Neuronal stem cell (in vitro differentiated cells): Measurements from ENCODE around the gene VAMP7.
A peak's percentile ranks its signal among the peaks of the same experiment; 100 is the strongest.

Experiments used
- DNase-seq: peaks from one replicate; pipeline ENCODE4 v3.0.0-alpha.2; 2013; ENCODE audit warnings: low spot score
- H2AFZ ChIP-seq: one replicate; pipeline ENCODE4 v1.6.1; 2013; ENCODE audit warnings: mild to moderate bottlenecking, low read length, inconsistent platforms
- H2AK5ac ChIP-seq: 2 replicates; pipeline ENCODE4 v1.6.1; 2013; ENCODE audit warnings: low read depth, mild to moderate bottlenecking, inconsistent platforms, low read length, moderate library complexity, mixed read lengths
- H2BK120ac ChIP-seq: 2 replicates; pipeline ENCODE4 v1.6.1; 2013; ENCODE audit warnings: low read depth, mild to moderate bottlenecking, inconsistent platforms, low read length, moderate library complexity, mixed read lengths
- H2BK12ac ChIP-seq: one replicate; pipeline ENCODE4 v1.6.1; 2013; ENCODE audit warnings: low read length, inconsistent platforms
- H2BK15ac ChIP-seq: 2 replicates; pipeline ENCODE4 v1.6.1; 2013; ENCODE audit warnings: mild to moderate bottlenecking, low read length, inconsistent platforms, mixed read lengths
- H2BK5ac ChIP-seq: one replicate; pipeline ENCODE4 v1.6.1; 2013; ENCODE audit warnings: inconsistent platforms, mild to moderate bottlenecking, low read length, moderate library complexity
- H3K14ac ChIP-seq: one replicate; pipeline ENCODE4 v1.6.1; 2013; ENCODE audit warnings: low read length, inconsistent platforms
- H3K18ac ChIP-seq: 2 replicates; pipeline ENCODE4 v1.6.1; 2013; ENCODE audit warnings: low read length, inconsistent platforms
- H3K23ac ChIP-seq: 2 replicates; pipeline ENCODE4 v1.6.1; 2013; ENCODE audit warnings: low read depth, mild to moderate bottlenecking, mixed read lengths, low read length, inconsistent platforms; ENCODE audit not compliant: poor library complexity
- H3K27ac ChIP-seq: replicated peaks from 3 replicates; pipeline ENCODE4 v1.5.1; 2013; ENCODE audit warnings: low read length, inconsistent platforms
- H3K27me3 ChIP-seq, 3 experiments: 2 replicates each; pipeline ENCODE4 v1.6.1; 2013; ENCODE audit warnings: low read length in 3 of 3, mild to moderate bottlenecking in 2 of 3, inconsistent platforms in 1 of 3, low read depth in 1 of 3, mixed read lengths in 1 of 3, moderate library complexity in 1 of 3; ENCODE audit not compliant: control insufficient read depth in 3 of 3, insufficient read depth in 3 of 3
- H3K36me3 ChIP-seq, 2 donors: replicated peaks in 1 of 2; 2 replicates each; pipeline ENCODE4 v1.6.1; 2013; ENCODE audit warnings: low read length in 2 of 2; ENCODE audit not compliant: control insufficient read depth in 2 of 2, insufficient read depth in 2 of 2
- H3K4ac ChIP-seq: 2 replicates; pipeline ENCODE4 v1.6.1; 2013; ENCODE audit warnings: inconsistent platforms, mild to moderate bottlenecking, low read length, moderate library complexity
- H3K4me1 ChIP-seq, 2 donors: 1 replicate in 1 of 2; 2 replicates in 1 of 2; pipeline ENCODE4 v1.6.1; 2013; ENCODE audit warnings: low read length in 2 of 2, low read depth in 1 of 2; ENCODE audit not compliant: control insufficient read depth in 2 of 2, insufficient read depth in 1 of 2
- H3K4me2 ChIP-seq: one replicate; pipeline ENCODE4 v1.6.1; 2013; ENCODE audit warnings: mild to moderate bottlenecking, low read length, inconsistent platforms; ENCODE audit not compliant: insufficient read depth, poor library complexity, severe bottlenecking
- H3K4me3 ChIP-seq, 2 donors: 2 replicates each; pipeline ENCODE4 v1.5.1; 2013; ENCODE audit warnings: low read length in 2 of 2, mild to moderate bottlenecking in 2 of 2, inconsistent platforms in 1 of 2, moderate library complexity in 1 of 2
- H3K79me1 ChIP-seq: one replicate; pipeline ENCODE4 v1.6.1; 2013; ENCODE audit warnings: low read depth, mild to moderate bottlenecking, inconsistent platforms, low read length, moderate library complexity
- H3K9ac ChIP-seq: one replicate; pipeline ENCODE4 v1.6.1; 2013; ENCODE audit warnings: mild to moderate bottlenecking, low read depth, low read length, inconsistent platforms; ENCODE audit not compliant: poor library complexity
- H3K9me3 ChIP-seq, 2 donors: replicated peaks in 1 of 2; 2 replicates each; pipeline versions ENCODE3 to v1.6.1; 2013; ENCODE audit warnings: low read length in 2 of 2, mild to moderate bottlenecking in 2 of 2, inconsistent platforms in 1 of 2, low read depth in 1 of 2, mixed read lengths in 1 of 2, moderate library complexity in 1 of 2; ENCODE audit not compliant: control insufficient read depth in 2 of 2, insufficient read depth in 1 of 2
- H4K8ac ChIP-seq: one replicate; pipeline ENCODE4 v1.6.1; 2013; ENCODE audit warnings: low read depth, mild to moderate bottlenecking, inconsistent platforms, low read length, moderate library complexity
- H4K91ac ChIP-seq: one replicate; pipeline ENCODE4 v1.6.1; 2013; ENCODE audit warnings: low read length, low read depth, mild to moderate bottlenecking, inconsistent platforms; ENCODE audit not compliant: poor library complexity
- WGBS, 2 donors: extraction: QIAGEN DNeasy Blood & Tissue Kit; methylation state at CpG; one replicate each; pipeline ENCODE4 v1.1.7; 2013; ENCODE audit warnings: missing lambda C conversion rate in 2 of 2, mixed read lengths in 1 of 2; ENCODE audit not compliant: insufficient read length in 2 of 2, insufficient replicate concordance in 1 of 2; ENCODE audit errors: extremely low coverage in 2 of 2; 5-methylcytosine and 5-hydroxymethylcytosine counted together

VAMP7 gene

DNA sequence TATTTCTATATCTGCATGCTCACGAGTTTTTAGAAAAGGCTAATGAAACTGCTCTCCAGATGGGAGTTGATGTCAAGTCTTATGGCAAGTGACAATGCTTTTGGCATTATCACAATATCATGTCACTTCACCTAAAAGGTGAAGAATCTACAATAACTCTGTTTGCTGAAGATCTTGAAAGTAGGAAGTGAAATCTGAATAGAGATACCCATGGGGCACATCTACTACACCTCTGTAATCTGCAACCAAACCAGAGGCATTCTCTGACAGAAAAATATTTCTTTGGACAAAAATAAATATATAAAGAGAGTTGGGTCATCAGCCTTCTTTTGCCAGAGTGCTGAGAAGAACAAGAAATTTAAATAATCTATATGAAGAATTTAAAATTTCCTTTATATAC is 3.9 kb upstream of the VAMP7 start:
- H3K27me3 ChIP-seq = peaks cover 0 to 9% (median 0%) of the 10 kb centered on the region in 3 experiments
- no peaks in the 10 kb centered on the region for H3K79me1 ChIP-seq
- no peak overlapping the region for H2BK12ac ChIP-seq
- no peak overlapping the region for H3K9ac ChIP-seq
- no peak overlapping the region for H2BK5ac ChIP-seq
- H3K4me1 ChIP-seq = no peaks in the 10 kb centered on the region
- H3K9me3 ChIP-seq = peaks cover 0 to 8% of the 10 kb centered on the region in 2 donors
- H2BK120ac ChIP-seq = no peak overlapping the region
- H3K4me2 ChIP-seq = no peak overlapping the region
- no peak overlapping the region for H3K14ac ChIP-seq
- no peaks in the 10 kb centered on the region for H3K36me3 ChIP-seq
- no peak overlapping the region for H2AK5ac ChIP-seq
- no peak overlapping the region for H3K4ac ChIP-seq
- no peak overlapping the region for H2AFZ ChIP-seq
- no peak overlapping the region for H4K91ac ChIP-seq
- DNase-seq = no peak
- H3K23ac ChIP-seq = no peak overlapping the region
- no peak overlapping the region for H3K18ac ChIP-seq
- H3K27ac ChIP-seq = no peak overlapping the region
- no peak overlapping the region for H4K8ac ChIP-seq
- no CpG with 5 or more reads among the region's 1 CpG for WGBS, 2 donors
- no peak overlapping the region for H2BK15ac ChIP-seq
- H3K4me3 ChIP-seq = no peak overlapping the region

DNA sequence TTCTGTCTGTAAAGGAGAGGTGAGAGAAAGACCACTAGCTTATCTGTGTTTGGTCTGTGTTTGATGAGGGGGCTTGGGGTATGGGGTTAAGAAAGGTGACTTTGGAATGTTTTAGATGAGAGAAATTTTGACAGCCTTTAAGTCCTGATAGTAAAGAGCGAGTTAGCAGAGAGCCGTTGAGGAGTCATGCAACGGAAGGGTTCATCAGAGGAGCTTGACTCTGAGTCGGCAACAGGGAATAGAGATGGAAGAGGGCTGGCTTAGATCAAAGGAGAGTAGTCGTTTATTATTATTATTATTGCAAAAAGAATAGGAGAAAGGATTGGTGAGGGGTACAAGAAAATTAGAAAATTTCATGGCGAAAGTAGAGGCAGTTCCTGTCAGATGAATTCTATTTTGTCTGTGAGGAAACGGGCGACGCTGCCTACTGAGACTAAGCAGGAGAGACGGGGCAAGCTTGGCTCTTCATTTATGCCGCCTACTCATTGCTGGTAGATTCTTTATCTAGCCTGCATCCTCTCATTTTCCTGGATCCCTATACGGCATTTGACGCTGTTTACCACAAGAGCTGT is 473 bp upstream of the VAMP7 start:
- Histone ChIP-seq H2BK120ac (no peak overlapping the region), H3K9me3 (peaks cover 0 to 5% of the 10 kb centered on the region in 2 donors), H2BK5ac (no peak overlapping the region), H3K4ac (no peak overlapping the region), H2AFZ (peak overlapping the region; percentile 85), H2BK12ac (no peak overlapping the region), H3K23ac (no peak overlapping the region), H3K4me3 (peak overlapping the region; percentile 68 to 98), H4K91ac (no peak overlapping the region), H3K27me3 (peaks cover 0 to 3% (median 0%) of the 10 kb centered on the region in 3 experiments), H3K79me1 (no peaks in the 10 kb centered on the region), H3K4me1 (no peaks in the 10 kb centered on the region), H3K36me3 (no peaks in the 10 kb centered on the region), H2BK15ac (no peak overlapping the region), H3K4me2 (peak overlapping the region; percentile 57), H3K9ac (no peak overlapping the region), H3K18ac (no peak overlapping the region), H2AK5ac (no peak overlapping the region), H3K27ac (no peak overlapping the region), H3K14ac (no peak overlapping the region), H4K8ac (no peak overlapping the region)
- DNase-seq = no peak
- no CpG with 5 or more reads among the region's 13 CpGs for WGBS, 2 donors

DNA sequence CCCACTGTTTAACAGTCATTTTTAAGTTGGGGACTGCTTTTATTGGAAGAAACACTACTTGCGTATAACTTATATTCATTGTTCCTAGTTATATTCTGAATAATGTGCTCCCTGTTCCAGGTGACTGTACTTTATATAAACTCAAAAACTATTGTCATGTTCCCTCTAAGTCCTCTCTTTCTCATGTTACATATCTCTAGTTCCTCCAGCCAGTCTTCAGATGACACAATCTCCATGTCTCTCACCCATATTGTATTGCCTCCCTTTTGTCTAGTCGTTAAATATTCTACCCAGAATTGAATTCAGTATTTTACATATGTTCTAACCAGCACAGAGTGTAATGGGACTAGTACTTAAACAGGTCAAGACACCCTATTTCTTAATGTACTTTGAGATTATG is 5.3 kb downstream of the VAMP7 start:
- Histone ChIP-seq H2BK120ac (no peak overlapping the region), H3K4ac (no peak overlapping the region), H3K79me1 (no peaks in the 10 kb centered on the region), H3K4me3 (no peak overlapping the region), H4K8ac (no peak overlapping the region), H2BK12ac (no peak overlapping the region), H3K36me3 (peaks cover 5 to 14% of the 10 kb centered on the region in 2 donors), H3K9me3 (peaks cover 0 to 4% of the 10 kb centered on the region in 2 donors), H2AK5ac (no peak overlapping the region), H4K91ac (no peak overlapping the region), H3K27ac (no peak overlapping the region), H3K27me3 (no peaks in the 10 kb centered on the region), H2BK15ac (no peak overlapping the region), H3K4me2 (no peak overlapping the region), H2AFZ (no peak overlapping the region), H3K9ac (no peak overlapping the region), H2BK5ac (no peak overlapping the region), H3K4me1 (no peaks in the 10 kb centered on the region), H3K14ac (no peak overlapping the region), H3K23ac (no peak overlapping the region), H3K18ac (no peak overlapping the region)
- no CpG with 5 or more reads among the region's 2 CpGs for WGBS, 2 donors
- DNase-seq = no peak

- H2BK15ac ChIP-seq = no peak overlapping the region
- peaks cover 5 to 27% of the 10 kb centered on the region in 2 donors for H3K36me3 ChIP-seq
- no peaks in the 10 kb centered on the region for H3K27me3 ChIP-seq
- peaks cover 0 to under 1% of the 10 kb centered on the region in 2 donors for H3K9me3 ChIP-seq
- H3K4me2 ChIP-seq = no peak overlapping the region
- H2BK12ac ChIP-seq = no peak overlapping the region
- no peak overlapping the region for H3K23ac ChIP-seq
- H3K4me3 ChIP-seq = no peak overlapping the region
- no peaks in the 10 kb centered on the region for H3K79me1 ChIP-seq
- H2BK5ac ChIP-seq = no peak overlapping the region
- H3K14ac ChIP-seq = no peak overlapping the region
- no peak overlapping the region for H2AK5ac ChIP-seq
- no peak overlapping the region for H2BK120ac ChIP-seq
- no peak overlapping the region for H3K27ac ChIP-seq
- no peak overlapping the region for H3K4ac ChIP-seq
- no peaks in the 10 kb centered on the region for H3K4me1 ChIP-seq
- no peak for DNase-seq
- no peak overlapping the region for H2AFZ ChIP-seq
- H4K8ac ChIP-seq = no peak overlapping the region
- H3K18ac ChIP-seq = no peak overlapping the region
- no CpG with 5 or more reads among the region's 3 CpGs for WGBS, 2 donors
- H4K91ac ChIP-seq = no peak overlapping the region
- H3K9ac ChIP-seq = no peak overlapping the region
Observed at GRCh38 chrX:155888139-155888538, 7.0 kb downstream of the VAMP7 start.
